IPS DF 4.7 (cell line): Measurements from ENCODE around the gene GALNT10.

Experiments
- DNase-seq: peaks from one replicate; pipeline ENCODE4 v3.0.0-alpha.2; 2013; ENCODE audit warnings: low spot score; ENCODE audit errors: extremely low read depth

Gene GALNT10

GRCh38 chr5:154236536-154237375 lies 46.2 kb downstream of the GALNT10 start:
- DNase-seq: no peak

GRCh38 chr5:154237376-154237743 lies 46.8 kb downstream of the GALNT10 start:
- DNase-seq: no peak

- no peak for DNase-seq
These were observed 47.4 kb downstream of the GALNT10 start for GRCh38 chr5:154237946-154238345.

GRCh38 chr5:154238776-154239481 lies 48.4 kb downstream of the GALNT10 start:
- no peak for DNase-seq

- DNase-seq: no peak
These were observed 50.1 kb downstream of the GALNT10 start for GRCh38 chr5:154240595-154240994.

- DNase-seq: no peak
These were observed 50.5 kb downstream of the GALNT10 start for GRCh38 chr5:154241021-154241420.

GRCh38 chr5:154242442-154242841 lies 51.9 kb downstream of the GALNT10 start:
- no peak for DNase-seq

GRCh38 chr5:154242964-154243376 lies 52.4 kb downstream of the GALNT10 start:
- no peak for DNase-seq

GRCh38 chr5:154243736-154244135 lies 53.2 kb downstream of the GALNT10 start:
- DNase-seq: no peak

GRCh38 chr5:154244476-154244875 lies 53.9 kb downstream of the GALNT10 start:
- DNase-seq: no peak

- no peak for DNase-seq
These were observed 58.2 kb downstream of the GALNT10 start for GRCh38 chr5:154248691-154249090.

GRCh38 chr5:154249826-154250225 lies 59.3 kb downstream of the GALNT10 start:
- DNase-seq: no peak

- DNase-seq: no peak
These were observed 61.0 kb downstream of the GALNT10 start for GRCh38 chr5:154251529-154251928.

- no peak for DNase-seq
These were observed 63.3 kb downstream of the GALNT10 start for GRCh38 chr5:154253807-154254206.

- no peak for DNase-seq
These were observed 64.4 kb downstream of the GALNT10 start for GRCh38 chr5:154254896-154255295.

GRCh38 chr5:154257046-154257445 lies 66.5 kb downstream of the GALNT10 start:
- no peak for DNase-seq

- DNase-seq: no peak
These were observed 68.1 kb downstream of the GALNT10 start for GRCh38 chr5:154258531-154259217.

- DNase-seq: no peak
These were observed 69.8 kb downstream of the GALNT10 start for GRCh38 chr5:154260224-154260927.

GRCh38 chr5:154262342-154262741 lies 71.8 kb downstream of the GALNT10 start:
- no peak for DNase-seq

GRCh38 chr5:154264549-154265196 lies 74.1 kb downstream of the GALNT10 start:
- no peak for DNase-seq

- DNase-seq: no peak
These were observed 74.8 kb downstream of the GALNT10 start for GRCh38 chr5:154265197-154265773.
